ENCODE measurements around the gene TAF4.

The TAF4 gene

GRCh38 chr20:61963885-61964674 lies 101.6 kb downstream of the TAF4 start:
- H3K27ac ChIP-seq, result no peak overlapping the region
- no peak for TF ChIP-seq CTCF (IDR thresholded peaks at IDR 0.05)
- TF ChIP-seq ZFX (IDR thresholded peaks at IDR 0.05; ENCODE audit: borderline replicate concordance), result no peak

DNA sequence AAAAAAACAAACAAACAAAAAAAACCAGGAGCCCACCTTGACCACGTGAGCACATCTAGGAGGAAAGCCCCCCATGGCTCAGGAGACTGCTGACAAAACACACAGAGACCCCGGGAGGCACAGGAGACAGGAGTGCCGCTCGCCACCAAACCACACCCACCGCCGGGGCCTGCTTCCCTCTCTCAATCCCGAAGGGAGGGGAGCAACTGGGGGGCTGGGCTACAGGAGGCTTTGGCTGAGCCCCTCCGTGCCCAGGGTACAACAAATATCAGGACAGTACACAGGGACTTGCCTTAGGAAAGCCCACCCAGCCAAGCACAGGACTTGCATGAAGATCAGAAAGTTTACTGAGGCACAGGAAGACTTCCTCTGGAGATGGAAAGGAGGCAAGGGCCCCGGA lies 102.5 kb downstream of the TAF4 start:
- H3K27ac ChIP-seq, result no peak overlapping the region
- no peak for TF ChIP-seq ZFX (IDR thresholded peaks at IDR 0.05; ENCODE audit: borderline replicate concordance)
- TF ChIP-seq CTCF (IDR thresholded peaks at IDR 0.05), result no peak

- no peak for TF ChIP-seq ZFX (IDR thresholded peaks at IDR 0.05; ENCODE audit: borderline replicate concordance)
- TF ChIP-seq CTCF (IDR thresholded peaks at IDR 0.05), result no peak
- no peak overlapping the region for H3K27ac ChIP-seq
Observed at GRCh38 chr20:61960836-61961235, 104.8 kb downstream of the TAF4 start.

GRCh38 chr20:61958773-61959700 lies 106.6 kb downstream of the TAF4 start:
- H3K27ac ChIP-seq, result no peak overlapping the region
- TF ChIP-seq CTCF (IDR thresholded peaks at IDR 0.05) (no peak), ZFX (IDR thresholded peaks at IDR 0.05; ENCODE audit: borderline replicate concordance) (no peak)

- no peak overlapping the region for H3K27ac ChIP-seq
- TF ChIP-seq ZFX (IDR thresholded peaks at IDR 0.05; ENCODE audit: borderline replicate concordance), result no peak
- no peak for TF ChIP-seq CTCF (IDR thresholded peaks at IDR 0.05)
Observed at GRCh38 chr20:61957961-61958715, 107.5 kb downstream of the TAF4 start.

- TF ChIP-seq ZFX (IDR thresholded peaks at IDR 0.05; ENCODE audit: borderline replicate concordance) (no peak), CTCF (IDR thresholded peaks at IDR 0.05) (no peak)
- H3K27ac ChIP-seq, result no peak overlapping the region
Observed at GRCh38 chr20:61956396-61957342, 109.0 kb downstream of the TAF4 start.

All from 22Rv1 (cell line).